Activated naive CD4-positive, alpha-beta T cell treated with anti-CD3 and anti-CD28 coated beads, Interleukin-2, amount 10 ng/mL, durations not matched to agents 7 days and 5 days (primary cell): Measurements from ENCODE around the gene RMRP.

Experiments
- CTCF ChIA-PET: fragments of 350-600 bp; sonication (Branson Sonifier 250); formaldehyde crosslinking; loops from one replicate; lab custom pipeline; 2021; ENCODE audit warnings: antibody characterized with exemption; lab: Charles Lee
- DNase-seq: peaks from one replicate; pipeline ENCODE4 v3.0.0-alpha.2; 2020
- H3K27ac Mint-ChIP-seq: one replicate; pipeline ENCODE4 v1.8.0; 2021; ENCODE audit warnings: mild to moderate bottlenecking, moderate library complexity, mixed read lengths
- H3K27me3 Mint-ChIP-seq: one replicate; pipeline ENCODE4 v1.8.0; 2021; ENCODE audit warnings: mild to moderate bottlenecking, mixed read lengths
- H3K36me3 Mint-ChIP-seq: one replicate; pipeline ENCODE4 v1.8.0; 2021; ENCODE audit warnings: mixed read lengths
- H3K4me1 Mint-ChIP-seq: one replicate; pipeline ENCODE4 v1.8.0; 2021; ENCODE audit warnings: mixed read lengths
- H3K4me3 Mint-ChIP-seq: one replicate; pipeline ENCODE4 v1.8.0; 2021; ENCODE audit warnings: mild to moderate bottlenecking, moderate library complexity, mixed read lengths
- H3K9me3 Mint-ChIP-seq: one replicate; pipeline ENCODE4 v1.8.0; 2021; ENCODE audit warnings: mixed read lengths

Gene RMRP

GRCh38 chr9:35667939-35668338 lies 10.1 kb upstream of the RMRP start:
- CTCF ChIA-PET: interaction anchor here (1.1 kb wide), 1 partner anchor 10 kb away, joined by 3 read pairs; the partner anchor contains the start of genes CCDC107 and RMRP
- H3K4me1 Mint-ChIP-seq: peaks cover 34% of the 10 kb centered on the region
- peaks cover 2% of the 10 kb centered on the region for H3K9me3 Mint-ChIP-seq
- H3K4me3 Mint-ChIP-seq: no peak overlapping the region
- DNase-seq: no peak
- H3K27ac Mint-ChIP-seq: no peak overlapping the region
- no peaks in the 10 kb centered on the region for H3K36me3 Mint-ChIP-seq
- peaks cover 7% of the 10 kb centered on the region for H3K27me3 Mint-ChIP-seq

GRCh38 chr9:35666549-35666948 lies 8.7 kb upstream of the RMRP start:
- Mint-ChIP-seq H3K9me3 (peaks cover 2% of the 10 kb centered on the region), H3K4me1 (peaks cover 48% of the 10 kb centered on the region), H3K36me3 (peaks cover 12% of the 10 kb centered on the region), H3K27ac (peak overlapping the region; percentile 12), H3K4me3 (peak overlapping the region; percentile 87), H3K27me3 (no peaks in the 10 kb centered on the region)
- DNase-seq: no peak
- CTCF ChIA-PET: interaction anchor here (1.1 to 13.6 kb wide), 5 partner anchors 9 to 56 kb away, joined by 3 to 96 read pairs (median 27); partner anchors contain the start of genes CCDC107 and RMRP

GRCh38 chr9:35666045-35666444 lies 8.2 kb upstream of the RMRP start:
- DNase-seq: no peak
- Mint-ChIP-seq H3K4me3 (peak overlapping the region; percentile 87), H3K9me3 (peaks cover 2% of the 10 kb centered on the region), H3K36me3 (peaks cover 15% of the 10 kb centered on the region), H3K4me1 (peaks cover 52% of the 10 kb centered on the region), H3K27ac (peak overlapping the region; percentile 12), H3K27me3 (no peaks in the 10 kb centered on the region)
- CTCF ChIA-PET: interaction anchor here (1.3 to 13.6 kb wide), 4 partner anchors 16 to 55 kb away, joined by 3 to 96 read pairs (median 34); no protein-coding TSS in a partner anchor

GRCh38 chr9:35665471-35665818 lies 7.6 kb upstream of the RMRP start:
- Mint-ChIP-seq H3K27me3 (no peaks in the 10 kb centered on the region), H3K27ac (peak overlapping the region; percentile 84), H3K36me3 (peaks cover 21% of the 10 kb centered on the region), H3K9me3 (peaks cover 2% of the 10 kb centered on the region), H3K4me3 (peak overlapping the region; percentile 87), H3K4me1 (peaks cover 58% of the 10 kb centered on the region)
- no peak for DNase-seq
- CTCF ChIA-PET: interaction anchor here (0.9 to 13.6 kb wide), 9 partner anchors 13 to 217 kb away, joined by 3 to 96 read pairs (median 7); partner anchors contain the start of gene TLN1

DNA sequence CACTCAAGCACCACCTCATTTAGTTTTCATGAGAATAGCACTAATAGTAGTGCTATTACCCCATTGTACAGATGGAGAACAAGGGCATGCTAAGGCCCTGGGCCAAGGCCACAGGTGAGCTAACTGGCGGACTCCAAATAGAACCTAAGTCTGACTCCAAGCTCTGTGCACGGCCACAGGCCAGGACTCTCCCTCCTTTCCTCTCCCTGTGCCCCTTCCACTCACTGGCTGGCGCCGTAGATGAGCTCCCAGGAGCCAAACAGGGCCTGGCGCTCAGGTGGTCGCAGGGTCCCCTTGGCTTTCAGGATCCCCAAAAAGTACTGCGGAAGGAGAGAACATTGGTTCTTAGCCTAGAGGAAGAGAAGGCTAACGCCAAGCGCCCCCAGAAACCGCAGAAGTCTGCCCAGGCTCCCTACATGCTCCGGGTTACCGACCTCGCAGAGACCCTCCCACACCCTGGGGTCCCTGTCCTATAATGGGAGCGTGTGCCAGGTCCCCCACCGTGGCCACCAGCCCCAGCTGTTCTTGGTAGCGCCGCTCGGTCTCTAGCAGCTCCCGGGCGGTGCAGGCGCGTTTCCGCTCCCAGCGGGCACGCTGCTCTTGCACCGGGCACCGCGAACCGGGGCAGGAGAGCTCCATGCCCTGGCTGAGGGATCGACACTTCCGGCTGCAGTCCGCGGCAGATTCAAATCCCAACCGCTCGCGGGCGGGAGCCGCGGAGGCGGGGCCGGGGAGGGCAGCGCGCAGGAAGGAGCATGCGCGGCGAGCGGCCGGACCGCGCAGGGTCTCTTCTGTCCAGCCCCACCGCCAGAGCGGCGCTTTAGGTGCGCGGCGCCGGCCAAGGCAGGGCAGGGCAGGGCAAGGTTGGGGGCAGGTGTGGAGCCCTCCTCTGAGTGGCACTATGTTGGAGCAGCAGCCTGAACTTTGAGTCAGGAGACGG lies 7.0 kb upstream of the RMRP start, which contains the start of gene ARHGEF39:
ARHGEF39 (minus strand) TSS at position 665 of the 940 bp plus-strand sequence; CDS start at position 639, 26 bp downstream.
- Mint-ChIP-seq H3K9me3 (peaks cover 2% of the 10 kb centered on the region), H3K4me1 (peaks cover 65% of the 10 kb centered on the region), H3K4me3 (peak within 1 kb of the TSS; percentile 87), H3K36me3 (peaks cover 27% of the 10 kb centered on the region), H3K27me3 (no peaks in the 10 kb centered on the region), H3K27ac (peak within 1 kb of the TSS; percentile 84)
- CTCF ChIA-PET: interaction anchor here (0.6 to 13.6 kb wide), 15 partner anchors 11 to 218 kb away, joined by 3 to 96 read pairs (median 4); partner anchors contain the start of gene TLN1
- DNase-seq: peak; percentile 85

GRCh38 chr9:35662437-35662836 lies 4.6 kb upstream of the RMRP start:
- no peak for DNase-seq
- peaks cover 39% of the 10 kb centered on the region for H3K36me3 Mint-ChIP-seq

DNA sequence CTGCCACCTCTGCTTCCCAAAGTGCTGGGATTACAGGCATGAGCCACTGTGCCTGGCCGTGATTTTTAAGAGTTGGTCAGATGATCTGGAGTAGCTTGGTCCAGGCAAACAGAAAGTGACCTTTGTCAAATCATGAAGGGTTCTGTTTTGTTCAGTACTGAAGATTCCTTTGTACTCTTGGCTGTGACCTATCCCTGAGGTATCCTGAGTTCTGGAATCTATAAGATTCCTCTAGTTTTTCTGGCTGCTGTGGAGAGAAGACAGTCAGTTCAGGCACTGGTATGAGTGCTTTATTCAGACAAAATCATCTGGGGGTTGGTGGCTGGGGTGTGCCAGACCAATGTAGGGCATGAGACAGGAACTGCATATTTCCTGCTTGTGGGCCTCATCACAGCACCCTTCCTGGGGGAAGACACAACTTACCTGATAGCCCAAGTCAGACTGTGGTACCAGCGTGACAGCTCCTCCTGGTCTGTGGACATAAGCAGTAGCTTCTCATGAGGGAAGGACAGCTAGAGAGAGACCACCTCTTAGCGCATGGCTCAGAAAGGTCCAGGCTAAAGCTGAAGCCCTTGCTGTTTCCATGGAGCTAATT lies 4.0 kb upstream of the RMRP start:
- Mint-ChIP-seq H3K36me3 (peaks cover 39% of the 10 kb centered on the region), H3K4me1 (peaks cover 88% of the 10 kb centered on the region), H3K4me3 (peak overlapping the region; percentile 56), H3K27me3 (peaks cover 12% of the 10 kb centered on the region), H3K9me3 (no peaks in the 10 kb centered on the region), H3K27ac (peak overlapping the region; percentile 86)
- peak; percentile 41 for DNase-seq
- CTCF ChIA-PET: interaction anchor here (1.1 to 13.6 kb wide), 11 partner anchors 14 to 220 kb away, joined by 3 to 96 read pairs (median 5); partner anchors contain the start of genes GBA2, RGP1 and SIT1

More at GRCh38 chr9:35662437-35662836, 4.6 kb upstream of the RMRP start:
- H3K27ac Mint-ChIP-seq: peak overlapping the region; percentile 86
- peaks cover 82% of the 10 kb centered on the region for H3K4me1 Mint-ChIP-seq
- peaks cover 10% of the 10 kb centered on the region for H3K27me3 Mint-ChIP-seq
- CTCF ChIA-PET: interaction anchor here (1.1 to 13.6 kb wide), 6 partner anchors 15 to 220 kb away, joined by 3 to 96 read pairs (median 27); partner anchors contain the start of gene SIT1
- H3K9me3 Mint-ChIP-seq: peaks cover under 1% of the 10 kb centered on the region
- H3K4me3 Mint-ChIP-seq: peak overlapping the region; percentile 56

GRCh38 chr9:35660966-35661415 lies 3.2 kb upstream of the RMRP start:
- H3K4me3 Mint-ChIP-seq: no peak overlapping the region

GRCh38 chr9:35659340-35659739 lies 1.5 kb upstream of the RMRP start:
- Mint-ChIP-seq H3K4me3 (peak overlapping the region; percentile 81), H3K4me1 (peaks cover 83% of the 10 kb centered on the region), H3K27ac (peak overlapping the region; percentile 80), H3K36me3 (peaks cover 39% of the 10 kb centered on the region), H3K9me3 (no peaks in the 10 kb centered on the region), H3K27me3 (peaks cover 18% of the 10 kb centered on the region)
- CTCF ChIA-PET: interaction anchor here (0.6 to 13.6 kb wide), 14 partner anchors 10 to 131 kb away, joined by 3 to 96 read pairs (median 10); partner anchors contain the start of genes CD72, CREB3, SIT1 and TLN1
- DNase-seq: no peak

More at GRCh38 chr9:35660966-35661415, 3.2 kb upstream of the RMRP start:
- H3K4me1 Mint-ChIP-seq: peaks cover 89% of the 10 kb centered on the region
- CTCF ChIA-PET: interaction anchor here (1.0 to 13.6 kb wide), 10 partner anchors 13 to 87 kb away, joined by 3 to 96 read pairs (median 6); partner anchors contain the start of genes GBA2, RGP1 and SIT1
- H3K9me3 Mint-ChIP-seq: no peaks in the 10 kb centered on the region
- H3K27ac Mint-ChIP-seq: peak overlapping the region; percentile 70
- DNase-seq: no peak
- H3K36me3 Mint-ChIP-seq: peaks cover 39% of the 10 kb centered on the region
- peaks cover 18% of the 10 kb centered on the region for H3K27me3 Mint-ChIP-seq

DNA sequence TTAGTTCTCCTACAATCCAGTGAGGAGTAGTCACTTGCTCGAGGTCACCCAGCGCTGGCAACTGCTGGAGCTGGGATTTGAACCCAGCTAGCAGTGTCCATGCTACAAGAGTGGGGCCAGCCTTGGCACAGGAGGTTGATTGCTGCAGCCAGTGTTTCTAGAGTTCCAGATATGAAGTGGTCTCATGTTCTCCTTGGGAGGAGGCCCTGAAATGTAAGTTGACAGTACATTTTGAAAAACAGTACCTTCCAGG lies 1.1 kb upstream of the RMRP start:
- DNase-seq: no peak
- Mint-ChIP-seq H3K27ac (peak overlapping the region; percentile 80), H3K4me3 (peak overlapping the region; percentile 81), H3K27me3 (peaks cover 18% of the 10 kb centered on the region), H3K9me3 (no peaks in the 10 kb centered on the region), H3K4me1 (peaks cover 79% of the 10 kb centered on the region), H3K36me3 (peaks cover 39% of the 10 kb centered on the region)
- CTCF ChIA-PET: interaction anchor here (0.6 to 13.6 kb wide), 15 partner anchors 11 to 179 kb away, joined by 3 to 96 read pairs (median 9); partner anchors contain the start of genes CD72, CREB3, SIT1 and TLN1

DNA sequence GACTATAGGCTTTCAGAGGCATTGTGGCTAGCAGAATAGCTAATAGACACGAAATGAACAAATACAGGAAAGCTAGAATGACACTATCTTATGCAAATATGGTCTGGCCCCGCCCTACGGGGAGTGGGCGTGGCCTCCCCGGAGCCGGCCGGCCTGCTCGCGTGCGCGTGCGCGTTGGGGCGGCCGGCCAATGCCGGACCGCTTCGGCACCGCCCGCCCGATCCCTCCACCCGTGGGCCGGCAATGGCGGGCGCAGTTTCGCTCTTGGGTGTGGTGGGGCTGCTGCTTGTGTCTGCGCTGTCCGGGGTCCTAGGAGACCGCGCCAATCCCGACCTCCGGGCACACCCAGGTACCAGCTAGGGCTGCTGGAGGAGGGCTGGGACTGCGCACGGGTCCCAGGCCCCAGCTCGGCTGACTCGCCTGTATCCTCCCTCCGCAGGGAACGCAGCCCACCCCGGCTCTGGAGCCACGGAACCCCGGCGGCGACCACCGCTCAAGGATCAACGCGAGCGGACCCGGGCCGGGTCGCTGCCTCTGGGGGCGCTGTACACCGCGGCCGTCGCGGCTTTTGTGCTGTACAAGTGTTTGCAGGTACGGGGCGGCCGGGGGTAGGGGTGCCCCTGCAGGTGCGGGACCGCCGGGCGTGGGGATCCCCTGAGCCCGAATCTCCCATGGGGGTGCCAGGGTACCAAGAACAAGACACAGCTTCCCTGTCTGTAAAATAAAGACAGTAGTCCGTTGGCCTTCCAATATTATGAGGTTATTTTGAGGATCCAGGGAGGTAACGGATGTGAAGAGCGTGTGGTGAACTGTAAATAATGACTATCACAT lies 533 bp upstream of the RMRP start, which contains the start of gene CCDC107:
CCDC107 (plus strand) TSS at position 156 of the 831 bp plus-strand sequence; CDS start at position 244, 88 bp downstream.
- CTCF ChIA-PET: interaction anchor here (0.6 to 13.6 kb wide), 23 partner anchors 9 to 180 kb away, joined by 3 to 96 read pairs (median 4); partner anchors contain the start of genes CD72, CREB3, GBA2 and RGP1
- Mint-ChIP-seq H3K9me3 (no peaks in the 10 kb centered on the region), H3K27me3 (peaks cover 18% of the 10 kb centered on the region), H3K27ac (peak within 1 kb of the TSS; percentile 96), H3K4me3 (peak within 1 kb of the TSS; percentile 81), H3K36me3 (peaks cover 39% of the 10 kb centered on the region), H3K4me1 (peaks cover 73% of the 10 kb centered on the region)
- peak; percentile 85 for DNase-seq

DNA sequence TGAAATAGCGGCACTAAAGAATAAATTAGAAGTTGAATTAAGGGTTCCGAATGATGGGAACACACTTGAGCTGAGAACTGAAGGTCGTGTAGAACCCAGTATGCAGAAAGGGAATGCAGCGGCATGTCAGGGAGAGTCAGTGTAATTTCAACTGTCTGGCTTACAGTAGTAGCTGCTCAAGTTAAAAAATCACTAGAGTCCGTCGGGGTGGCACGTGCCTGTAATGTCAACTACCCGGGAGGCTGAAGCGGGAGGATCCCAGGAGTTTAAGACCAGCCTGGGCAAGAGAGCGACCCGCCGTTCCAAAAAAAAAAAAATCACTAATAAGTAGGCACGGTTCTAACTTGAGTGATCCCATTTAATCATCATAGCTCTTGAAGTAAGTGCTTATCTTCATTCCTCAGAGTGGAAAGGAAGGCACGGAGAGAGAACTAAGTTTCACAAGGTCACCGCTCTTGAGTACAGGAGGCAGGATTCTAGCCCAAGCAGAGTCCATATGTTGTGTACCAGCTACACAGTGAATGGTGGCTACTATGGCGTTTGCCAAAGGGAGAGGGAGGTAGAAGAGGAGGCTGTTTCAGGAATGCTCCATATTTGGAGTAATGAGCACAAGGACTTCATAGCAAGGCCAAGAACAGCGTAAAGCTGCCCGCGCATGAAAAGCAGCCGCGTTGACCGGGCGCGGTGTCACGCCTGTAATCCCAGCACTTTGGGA lies 831 bp downstream of the RMRP start:
- DNase-seq: no peak
- Mint-ChIP-seq H3K27me3 (peaks cover 18% of the 10 kb centered on the region), H3K36me3 (peaks cover 31% of the 10 kb centered on the region), H3K27ac (peak overlapping the region; percentile 96), H3K9me3 (no peaks in the 10 kb centered on the region), H3K4me1 (peaks cover 68% of the 10 kb centered on the region), H3K4me3 (peak overlapping the region; percentile 81)
- CTCF ChIA-PET: interaction anchor here (0.6 to 13.6 kb wide), 10 partner anchors 9 to 169 kb away, joined by 3 to 96 read pairs (median 8); partner anchors contain the start of genes CREB3, GBA2, RGP1 and SIT1
